Mesenchymal stem cell (in vitro differentiated cells and primary cell): ENCODE measurements around the gene NAP1L1.

Experiments used
- DNase-seq: peaks from one replicate; pipeline ENCODE4 v3.0.0-alpha.2; 2013
- H2AFZ ChIP-seq: one replicate; pipeline ENCODE4 v1.6.1; 2013; ENCODE audit warnings: low read depth, mild to moderate bottlenecking, control low read depth, inconsistent platforms, low read length, moderate library complexity
- H2AK5ac ChIP-seq: 2 replicates; pipeline ENCODE4 v1.6.1; 2013; ENCODE audit warnings: low read length, moderate library complexity, mild to moderate bottlenecking, inconsistent platforms; ENCODE audit not compliant: severe bottlenecking
- H2BK120ac ChIP-seq: one replicate; pipeline ENCODE4 v1.6.1; 2013; ENCODE audit warnings: low read depth, mild to moderate bottlenecking, inconsistent platforms, low read length, moderate library complexity
- H2BK12ac ChIP-seq, 2 experiments: one replicate each; pipeline ENCODE4 v1.6.1; 2013; ENCODE audit warnings: inconsistent platforms in 2 of 2, low read length in 2 of 2, mild to moderate bottlenecking in 2 of 2, moderate library complexity in 2 of 2, control low read depth in 1 of 2
- H2BK15ac ChIP-seq: one replicate; pipeline ENCODE4 v1.6.1; 2013; ENCODE audit warnings: mild to moderate bottlenecking, low read depth, inconsistent platforms; ENCODE audit not compliant: poor library complexity, severe bottlenecking
- H2BK5ac ChIP-seq: 2 replicates; pipeline ENCODE4 v1.6.1; 2013; ENCODE audit warnings: low read depth, mild to moderate bottlenecking, low read length, control low read depth, inconsistent platforms; ENCODE audit not compliant: poor library complexity, severe bottlenecking
- H3K14ac ChIP-seq, 2 experiments: one replicate each; pipeline ENCODE4 v1.6.1; 2013; ENCODE audit warnings: inconsistent platforms in 2 of 2, low read length in 2 of 2, control low read depth in 1 of 2, mild to moderate bottlenecking in 1 of 2, moderate library complexity in 1 of 2
- H3K18ac ChIP-seq, 2 experiments: one replicate each; pipeline ENCODE4 v1.6.1; 2013; ENCODE audit warnings: inconsistent platforms in 2 of 2, low read length in 2 of 2, control low read depth in 1 of 2, low read depth in 1 of 2, mild to moderate bottlenecking in 1 of 2
- H3K23ac ChIP-seq, 2 experiments: one replicate each; pipeline ENCODE4 v1.6.1; 2013; ENCODE audit warnings: inconsistent platforms in 2 of 2, low read length in 2 of 2, mild to moderate bottlenecking in 2 of 2, moderate library complexity in 2 of 2, control low read depth in 1 of 2
- H3K27ac ChIP-seq: 2 replicates; pipeline ENCODE4 v1.5.1; 2013; ENCODE audit warnings: mild to moderate bottlenecking, moderate library complexity, low read length, control low read depth, inconsistent platforms; ENCODE audit not compliant: poor library complexity, severe bottlenecking
- H3K27me3 ChIP-seq, 2 experiments: 2 replicates each; pipeline versions ENCODE4 v1.6.1 to v1.7.0; 2013; ENCODE audit warnings: low read length in 2 of 2, mild to moderate bottlenecking in 2 of 2, moderate library complexity in 2 of 2, control low read depth in 1 of 2, inconsistent platforms in 1 of 2; ENCODE audit not compliant: control insufficient read depth in 1 of 2, insufficient read depth in 1 of 2
- H3K36me3 ChIP-seq, 2 experiments: 2 replicates each; pipeline versions ENCODE4 v1.6.1 to v1.7.0; 2013; ENCODE audit warnings: low read length in 2 of 2, control low read depth in 1 of 2, inconsistent platforms in 1 of 2, low read depth in 1 of 2, mild to moderate bottlenecking in 1 of 2; ENCODE audit not compliant: insufficient read depth in 2 of 2, control insufficient read depth in 1 of 2
- H3K4ac ChIP-seq, 2 experiments: one replicate each; pipeline ENCODE4 v1.6.1; 2013; ENCODE audit warnings: inconsistent platforms in 2 of 2, low read length in 2 of 2, mild to moderate bottlenecking in 2 of 2, moderate library complexity in 2 of 2, control low read depth in 1 of 2, low read depth in 1 of 2
- H3K4me1 ChIP-seq: 2 replicates; pipeline ENCODE4 v1.6.1; 2013; ENCODE audit warnings: low read depth, low read length, control low read depth; ENCODE audit not compliant: control insufficient read depth, insufficient read depth
- H3K4me2 ChIP-seq: 2 replicates; pipeline ENCODE4 v1.6.1; 2013; ENCODE audit warnings: low read length, mild to moderate bottlenecking, inconsistent platforms; ENCODE audit not compliant: poor library complexity, severe bottlenecking
- H3K4me3 ChIP-seq, 2 experiments: 2 replicates each; pipeline versions ENCODE4 v1.5.1 to v1.7.0; 2013; ENCODE audit warnings: low read length in 2 of 2, mild to moderate bottlenecking in 2 of 2, control low read depth in 1 of 2, low read depth in 1 of 2; ENCODE audit not compliant: insufficient read depth in 1 of 2
- H3K79me1 ChIP-seq: replicated peaks from 2 replicates; pipeline ENCODE4 v1.6.1; 2013; ENCODE audit warnings: mild to moderate bottlenecking, control low read depth, low read length, inconsistent platforms; ENCODE audit not compliant: poor library complexity, severe bottlenecking
- H3K9ac ChIP-seq: 2 replicates; pipeline ENCODE4 v1.7.0; 2013; ENCODE audit warnings: mild to moderate bottlenecking, low read length, moderate library complexity
- H3K9me3 ChIP-seq: 2 replicates; pipeline ENCODE4 v1.7.0; 2013; ENCODE audit warnings: mild to moderate bottlenecking, low read length; ENCODE audit not compliant: control insufficient read depth
- H4K8ac ChIP-seq: one replicate; pipeline ENCODE4 v1.6.1; 2013; ENCODE audit warnings: inconsistent platforms, mild to moderate bottlenecking, low read length, moderate library complexity
- H4K91ac ChIP-seq: one replicate; pipeline ENCODE4 v1.6.1; 2013; ENCODE audit warnings: mild to moderate bottlenecking, low read length, inconsistent platforms
- WGBS: methylation state at CpG from one replicate; pipeline ENCODE4 v1.1.7; 2013; ENCODE audit warnings: mixed read lengths; 5-methylcytosine and 5-hydroxymethylcytosine counted together

The NAP1L1 gene

DNA sequence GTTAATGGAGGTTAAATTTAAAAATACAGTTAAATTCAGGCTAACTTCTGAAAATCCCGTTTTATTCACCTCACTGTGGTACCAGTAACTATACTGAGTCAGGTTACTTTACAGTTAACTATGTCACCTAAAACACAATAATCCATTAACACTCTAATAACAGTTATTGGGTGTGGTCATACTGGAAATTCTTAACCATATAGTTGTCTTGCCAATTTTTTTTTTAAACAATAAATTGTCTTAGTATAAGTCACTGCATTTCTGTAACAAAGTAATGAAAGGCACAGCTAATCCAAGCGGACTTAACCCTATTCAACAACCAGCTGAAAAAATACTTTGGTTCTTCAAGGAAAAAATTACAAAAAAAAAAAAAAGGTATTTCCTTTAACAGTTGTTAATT is 36.7 kb downstream of the NAP1L1 start:
- Histone ChIP-seq H3K23ac (no peak overlapping the region), H2AK5ac (no peak overlapping the region), H3K27me3 (no peaks in the 10 kb centered on the region), H3K27ac (no peak overlapping the region), H2BK120ac (no peak overlapping the region), H3K4me3 (no peak overlapping the region), H3K4me1 (peaks cover 2% of the 10 kb centered on the region), H3K9ac (no peak overlapping the region), H2BK15ac (no peak overlapping the region), H3K79me1 (peaks cover 9% of the 10 kb centered on the region), H3K18ac (no peak overlapping the region), H4K8ac (no peak overlapping the region), H4K91ac (no peak overlapping the region), H3K36me3 (peaks cover 16 to 91% of the 10 kb centered on the region in 2 experiments), H3K4me2 (no peak overlapping the region), H2AFZ (no peak overlapping the region), H3K4ac (no peak overlapping the region), H2BK5ac (no peak overlapping the region), H3K14ac (no peak overlapping the region), H3K9me3 (no peaks in the 10 kb centered on the region), H2BK12ac (no peak overlapping the region)
- no CpG with 5 or more reads among the region's 2 CpGs for WGBS
- DNase-seq: no peak

DNA sequence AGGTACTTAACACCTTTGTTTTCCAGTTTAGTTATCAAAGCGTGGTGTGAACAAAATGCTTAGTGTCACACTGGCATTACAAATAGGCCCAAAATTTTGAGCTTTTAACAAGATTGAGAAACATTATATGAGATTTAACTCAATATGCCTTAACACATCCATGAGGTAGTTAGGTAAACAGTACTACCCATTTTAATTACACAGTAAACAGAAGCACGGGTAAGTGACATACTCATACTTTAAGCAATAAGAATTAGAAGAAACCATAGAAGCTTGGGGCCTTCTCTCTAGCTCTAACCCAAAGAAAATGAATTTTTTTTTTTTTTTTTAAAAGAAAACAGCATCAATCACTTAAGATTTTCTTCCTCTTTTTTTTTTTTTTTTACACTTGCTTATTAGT is 37.4 kb downstream of the NAP1L1 start:
- H3K9me3 ChIP-seq: no peaks in the 10 kb centered on the region

DNA sequence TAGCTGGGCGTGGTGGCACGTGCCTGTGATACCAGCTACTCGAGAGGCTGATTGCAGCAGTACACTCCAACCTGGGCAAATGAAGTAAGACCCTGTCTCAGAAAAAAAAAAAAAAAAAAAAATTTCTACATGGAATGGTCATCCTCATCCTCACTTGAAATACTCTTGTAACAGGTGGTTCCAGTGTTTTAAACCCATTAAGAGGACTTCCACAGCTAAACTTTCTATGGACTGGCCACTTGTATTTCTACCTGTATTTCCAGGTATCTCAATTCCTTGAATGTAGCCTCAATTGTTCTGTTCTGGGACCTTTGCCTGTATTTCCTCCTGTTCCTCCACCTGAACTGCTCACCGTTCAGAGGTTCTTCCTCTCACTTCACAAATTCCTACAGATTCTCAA is 41.1 kb downstream of the NAP1L1 start:
- WGBS: 95% methylated on average over 4 of the region's 4 CpGs
- no peak overlapping the region for H2BK120ac ChIP-seq
- no peak overlapping the region for H3K4me3 ChIP-seq
- H2BK15ac ChIP-seq: no peak overlapping the region
- no peaks in the 10 kb centered on the region for H3K27me3 ChIP-seq
- H4K91ac ChIP-seq: no peak overlapping the region
- no peak overlapping the region for H3K4ac ChIP-seq
- no peak for DNase-seq
- H3K4me2 ChIP-seq: no peak overlapping the region
- no peak overlapping the region for H3K23ac ChIP-seq
- no peak overlapping the region for H3K27ac ChIP-seq
- H2AK5ac ChIP-seq: no peak overlapping the region
- no peak overlapping the region for H2BK12ac ChIP-seq
- H2BK5ac ChIP-seq: no peak overlapping the region
- H3K79me1 ChIP-seq: peaks cover 7% of the 10 kb centered on the region
- no peak overlapping the region for H3K14ac ChIP-seq
- H3K4me1 ChIP-seq: no peaks in the 10 kb centered on the region
- H3K9me3 ChIP-seq: no peaks in the 10 kb centered on the region
- H4K8ac ChIP-seq: no peak overlapping the region
- no peak overlapping the region for H3K9ac ChIP-seq
- H2AFZ ChIP-seq: no peak overlapping the region
- H3K36me3 ChIP-seq: peaks cover 7 to 55% of the 10 kb centered on the region in 2 experiments
- H3K18ac ChIP-seq: no peak overlapping the region

More for the DNA sequence above, 37.4 kb downstream of the NAP1L1 start:
- Histone ChIP-seq H2BK15ac (no peak overlapping the region), H3K4me3 (no peak overlapping the region), H3K4ac (no peak overlapping the region), H3K14ac (no peak overlapping the region), H3K18ac (no peak overlapping the region), H2AFZ (no peak overlapping the region), H3K27me3 (no peaks in the 10 kb centered on the region), H2BK5ac (no peak overlapping the region), H2BK120ac (no peak overlapping the region), H4K91ac (no peak overlapping the region), H2AK5ac (no peak overlapping the region), H2BK12ac (no peak overlapping the region), H3K4me2 (no peak overlapping the region), H3K79me1 (peaks cover 9% of the 10 kb centered on the region), H3K36me3 (peaks cover 16 to 88% of the 10 kb centered on the region in 2 experiments), H3K27ac (no peak overlapping the region), H3K4me1 (peaks cover 2% of the 10 kb centered on the region), H3K23ac (no peak overlapping the region), H4K8ac (no peak overlapping the region), H3K9ac (no peak overlapping the region)
- no peak for DNase-seq
- no CpG with 5 or more reads among the region's 2 CpGs for WGBS

DNA sequence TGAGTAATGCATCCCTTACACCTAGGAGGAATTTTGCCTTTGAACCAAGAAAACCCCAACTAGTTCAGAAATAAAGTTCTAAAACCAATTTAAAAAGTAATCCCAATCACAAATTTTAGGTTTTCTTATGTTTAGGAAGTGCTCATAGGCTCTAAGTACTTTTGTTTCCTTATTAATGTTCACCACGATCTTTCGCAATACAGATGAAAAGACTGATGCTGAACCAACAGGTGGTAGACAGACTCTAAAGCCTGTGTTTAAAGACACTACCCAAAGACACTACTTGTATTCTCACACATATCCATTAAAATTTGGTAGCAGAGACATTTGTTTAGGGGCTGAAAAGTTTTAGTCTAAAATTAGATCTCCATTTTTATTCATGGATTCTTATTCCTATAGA is 42.3 kb downstream of the NAP1L1 start:
- Histone ChIP-seq H3K27me3 (no peaks in the 10 kb centered on the region), H2BK12ac (no peak overlapping the region), H3K4ac (no peak overlapping the region), H3K27ac (no peak overlapping the region), H2BK5ac (no peak overlapping the region), H2BK120ac (no peak overlapping the region), H3K14ac (no peak overlapping the region), H2AFZ (no peak overlapping the region), H3K4me2 (no peak overlapping the region), H2BK15ac (no peak overlapping the region), H3K18ac (no peak overlapping the region), H4K91ac (no peak overlapping the region), H3K9me3 (no peaks in the 10 kb centered on the region), H3K9ac (no peak overlapping the region), H3K79me1 (peaks cover 7% of the 10 kb centered on the region), H4K8ac (no peak overlapping the region), H3K36me3 (peaks cover 7 to 43% of the 10 kb centered on the region in 2 experiments), H3K23ac (no peak overlapping the region), H3K4me3 (no peak overlapping the region), H2AK5ac (no peak overlapping the region), H3K4me1 (peaks cover 1% of the 10 kb centered on the region)
- whole genome bisulfite sequencing: 100% methylated on average over 2 of the region's 2 CpGs
- DNase-seq: no peak
